ENCODE data around the gene PES1.
"Not testable (repeated sequence)": the region's sequence is repeated elsewhere in the genome, so short reads cannot be mapped to it uniquely, and the experiment has no call there.

Gene PES1

DNA sequence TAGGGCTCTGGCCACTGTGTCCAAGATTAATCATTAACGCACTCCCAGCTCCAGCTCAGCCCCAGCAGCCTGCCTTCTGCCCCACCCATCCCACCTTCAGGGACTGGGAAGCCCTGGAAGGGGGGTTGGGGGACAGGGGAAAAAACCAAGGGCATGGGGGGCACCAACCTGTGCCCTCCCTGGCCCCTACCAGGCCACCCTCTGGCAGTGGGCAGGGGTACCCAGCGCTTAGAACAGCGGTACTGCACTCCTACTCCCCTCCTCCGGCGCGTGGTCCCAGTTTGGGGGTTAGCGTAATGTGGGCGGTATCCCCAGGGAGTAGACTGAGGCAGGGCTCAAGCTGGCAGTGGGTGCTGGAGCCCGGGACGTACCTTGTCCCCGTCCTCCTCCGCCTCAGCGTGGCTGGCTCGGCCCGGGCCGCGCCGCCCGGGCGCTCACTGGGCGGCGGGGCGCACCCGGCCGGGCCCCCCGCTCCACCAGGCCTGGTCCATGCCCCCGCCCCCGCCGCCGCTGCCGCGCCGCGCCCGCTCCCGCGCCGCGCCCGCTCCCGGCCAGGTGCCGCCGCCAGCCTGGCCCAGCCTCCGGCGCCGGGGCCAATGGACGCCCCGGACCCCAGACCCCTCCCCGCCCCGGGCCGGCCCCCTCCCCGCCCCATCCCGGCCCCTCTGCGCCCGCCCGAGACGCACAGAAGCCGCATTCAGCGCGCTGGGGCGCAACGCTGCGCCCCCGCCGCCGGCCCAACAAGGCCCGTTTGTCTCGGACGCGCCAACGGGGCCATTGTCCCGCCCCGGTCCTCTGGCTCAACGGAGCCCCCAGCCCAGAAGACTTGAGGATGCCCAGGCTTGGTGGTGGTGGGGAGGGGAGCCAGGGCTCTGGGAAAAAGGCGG lies 17.4 kb downstream of the PES1 start, which contains the start of gene GAL3ST1:
Gene GAL3ST1, minus strand, starts transcription at position 571 of the 887 bp plus-strand sequence. CDS start 17,273 bp downstream, outside the sequence.
- no peak for DNase-seq

GRCh38 chr22:30573594-30574094 lies 18.1 kb downstream of the PES1 start:
- no peak for DNase-seq

DNA sequence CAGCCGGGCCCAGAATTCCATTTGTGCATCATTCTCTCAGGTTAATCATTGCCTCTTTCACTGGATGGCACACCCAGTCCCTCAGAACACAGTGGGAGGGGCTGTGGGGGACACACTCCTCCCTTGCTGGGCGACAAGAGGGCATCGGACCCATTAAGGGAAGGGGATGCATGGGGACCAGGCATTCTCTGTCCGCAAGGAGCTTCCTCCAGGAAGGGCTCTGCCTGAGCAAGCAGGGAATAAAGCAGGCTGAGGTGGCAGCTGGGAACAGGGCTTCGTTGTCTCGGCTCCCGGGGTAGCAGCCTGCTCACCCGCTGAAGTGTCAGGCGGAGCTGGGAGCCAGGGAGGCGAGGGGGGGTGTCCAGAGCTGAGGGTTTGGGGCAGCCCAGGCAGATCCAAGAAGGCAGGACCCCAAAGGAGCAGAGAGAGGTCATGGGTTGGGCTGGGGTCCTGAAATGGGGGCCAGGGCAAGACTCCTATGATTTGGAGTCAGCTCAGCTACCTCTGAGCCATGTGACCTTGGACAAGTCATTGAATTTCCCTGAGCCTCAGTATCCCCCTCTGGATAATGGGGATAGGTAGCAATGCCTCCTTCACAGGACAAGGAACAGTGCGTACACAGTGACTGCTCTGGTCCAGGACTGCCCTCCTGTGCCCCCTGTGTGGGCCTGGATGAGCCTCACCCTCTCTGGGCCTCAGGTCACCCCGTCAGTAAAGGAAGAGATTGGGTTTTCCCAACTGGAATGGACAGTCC lies 18.7 kb downstream of the PES1 start:
- DNase-seq = no peak

DNA sequence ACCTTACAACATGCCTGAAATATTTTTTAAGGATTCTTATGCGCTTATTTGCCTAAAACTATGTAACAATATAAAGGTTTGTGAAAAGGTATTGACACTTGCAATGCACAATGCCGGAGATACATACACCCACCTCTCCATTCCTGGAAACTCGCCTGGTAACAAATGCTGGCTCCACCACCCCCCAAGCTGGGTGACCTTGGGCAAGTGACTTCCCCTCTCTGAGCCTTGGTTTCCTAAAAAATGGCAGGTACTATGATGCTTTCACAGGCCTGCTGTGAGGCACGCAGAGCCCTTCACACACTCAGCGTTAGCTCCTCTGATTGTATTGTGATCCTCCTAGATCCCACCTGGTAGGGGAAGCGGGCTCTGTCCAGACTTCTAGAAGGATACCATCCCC lies 19.5 kb downstream of the PES1 start:
- no peak for DNase-seq

- no peak for DNase-seq
These were observed 22.0 kb downstream of the PES1 start for GRCh38 chr22:30569674-30570202.

- DNase-seq = no peak
These were observed 23.4 kb downstream of the PES1 start for GRCh38 chr22:30568137-30568805.

GRCh38 chr22:30567277-30567676 lies 24.4 kb downstream of the PES1 start:
- DNase-seq = not testable (repeated sequence)

DNA sequence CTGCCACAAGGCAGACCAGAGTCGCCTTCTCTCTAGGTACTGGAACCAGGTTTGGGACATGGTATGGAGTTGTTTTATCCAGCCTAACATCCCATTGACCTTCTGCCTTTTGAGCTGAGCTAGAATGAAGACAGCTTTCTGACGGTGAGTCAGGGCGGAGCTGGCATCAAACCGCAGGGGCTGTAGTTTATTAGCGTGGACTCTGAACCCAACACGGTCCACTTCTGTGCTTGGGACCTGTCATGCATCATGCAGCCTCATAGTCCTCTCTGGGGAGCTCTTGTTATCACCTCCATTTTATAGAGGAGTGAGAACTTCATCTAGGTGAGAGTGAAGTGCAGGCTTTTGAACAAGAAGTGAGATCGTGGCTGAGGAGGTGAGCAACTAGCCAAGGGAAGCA lies 25.6 kb downstream of the PES1 start:
- no peak for DNase-seq

- no peak for DNase-seq
These were observed 26.4 kb downstream of the PES1 start for GRCh38 chr22:30565341-30565740.

DNA sequence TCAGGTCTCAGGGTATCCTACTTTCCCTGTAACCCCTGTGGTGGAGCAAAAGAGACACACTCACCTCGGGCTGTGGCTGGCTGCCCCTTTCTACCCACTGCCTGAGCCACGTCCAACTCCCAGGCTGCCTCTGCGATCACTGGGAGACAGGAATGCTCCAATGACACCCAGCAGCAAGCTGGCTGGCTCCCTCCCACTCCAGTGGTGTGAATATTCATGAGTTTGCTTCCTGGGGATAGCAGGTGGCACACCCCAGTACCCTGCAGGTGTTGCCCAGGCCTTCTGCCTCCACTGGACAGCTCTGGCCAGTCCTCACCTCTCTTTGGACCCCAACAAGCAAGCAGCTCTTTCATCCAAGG lies 27.0 kb downstream of the PES1 start:
- no peak for DNase-seq

DNA sequence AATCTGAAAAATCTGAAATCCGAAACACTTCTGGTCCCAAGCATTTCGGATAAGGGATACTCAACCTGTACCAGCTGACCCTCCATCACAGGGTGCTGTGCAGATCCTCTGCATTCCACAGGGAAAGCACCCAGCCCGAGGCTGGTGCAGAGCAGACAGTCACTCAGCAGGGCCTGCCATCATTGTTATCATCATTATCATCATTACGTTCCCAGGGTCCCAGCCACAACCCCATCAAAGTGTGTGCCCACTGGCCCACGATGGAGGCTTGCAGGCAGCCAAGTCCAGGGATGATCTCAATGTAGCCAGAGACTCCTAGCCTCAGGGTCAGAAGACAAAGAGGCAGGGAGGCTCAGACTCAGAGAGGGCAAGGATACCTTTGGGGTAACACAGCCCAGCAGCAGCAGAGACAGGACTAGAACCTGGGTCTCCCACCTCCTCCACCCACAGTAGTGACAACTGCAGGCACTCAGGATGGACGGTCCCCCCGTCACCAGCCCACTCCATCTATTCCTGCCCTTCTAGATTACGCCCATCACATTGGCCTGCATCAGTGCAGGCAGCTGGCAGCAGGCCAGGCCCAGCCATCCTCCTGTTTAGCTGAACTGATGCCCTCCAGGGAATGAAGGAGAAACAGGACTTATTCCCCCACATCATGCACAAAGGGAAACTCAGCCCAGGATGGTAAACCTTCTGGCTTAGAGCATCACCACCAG lies 27.5 kb downstream of the PES1 start:
- no peak for DNase-seq

- no peak for DNase-seq
These were observed 29.3 kb downstream of the PES1 start for GRCh38 chr22:30562366-30562765.

- no peak for DNase-seq
These were observed 30.1 kb downstream of the PES1 start for GRCh38 chr22:30561402-30562189.

DNA sequence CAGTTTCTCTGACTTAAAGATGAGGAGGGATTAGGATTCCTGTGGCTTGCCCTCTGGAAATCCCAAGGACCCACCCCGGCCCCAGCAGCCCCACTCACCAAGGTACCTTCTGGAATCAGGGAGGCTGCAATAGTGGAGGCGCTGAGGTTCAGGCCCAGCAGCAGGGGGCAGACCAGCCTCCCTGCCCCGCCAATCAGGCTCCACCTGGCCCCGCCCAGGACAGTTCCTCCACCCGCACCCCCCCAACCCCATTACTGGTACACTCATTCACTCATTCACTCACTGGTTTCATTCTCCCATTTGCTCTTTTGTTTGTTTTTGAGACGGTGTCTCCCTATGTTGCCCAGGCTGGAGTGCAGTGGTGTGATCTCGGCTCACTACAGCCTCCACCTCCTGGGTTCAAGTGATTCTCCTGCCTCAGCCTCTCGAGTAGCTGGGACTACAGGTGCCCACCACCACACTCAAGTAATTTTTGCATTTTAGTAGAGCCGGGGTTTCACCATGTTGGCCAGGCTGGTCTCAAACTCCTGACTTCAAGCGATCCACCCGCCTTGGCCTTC lies 31.0 kb downstream of the PES1 start:
- DNase-seq = not testable (repeated sequence)

DNA sequence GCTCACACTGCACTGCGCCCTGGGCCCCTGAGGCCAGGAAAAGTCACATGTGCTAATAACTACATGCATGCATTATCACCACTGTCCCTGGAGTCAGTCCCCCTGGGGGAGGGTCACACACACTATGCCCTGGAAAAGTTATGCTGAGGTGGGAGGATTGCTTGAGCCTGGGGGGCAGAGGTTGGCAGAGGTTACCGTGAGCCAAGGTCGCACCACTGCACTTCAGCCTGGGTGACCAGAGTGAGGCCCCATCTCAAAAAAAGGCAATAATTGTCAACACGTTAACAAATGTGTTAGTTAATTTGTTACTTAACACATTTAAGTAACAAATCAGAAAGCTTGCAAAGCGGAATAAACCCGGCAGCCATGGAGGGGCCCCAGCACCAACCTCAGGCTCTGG lies 31.8 kb downstream of the PES1 start:
- no peak for DNase-seq

GRCh38 chr22:30557243-30557642 lies 34.5 kb downstream of the PES1 start:
- no peak for DNase-seq

GRCh38 chr22:30556388-30556787 lies 35.3 kb downstream of the PES1 start:
- no peak for DNase-seq

DNA sequence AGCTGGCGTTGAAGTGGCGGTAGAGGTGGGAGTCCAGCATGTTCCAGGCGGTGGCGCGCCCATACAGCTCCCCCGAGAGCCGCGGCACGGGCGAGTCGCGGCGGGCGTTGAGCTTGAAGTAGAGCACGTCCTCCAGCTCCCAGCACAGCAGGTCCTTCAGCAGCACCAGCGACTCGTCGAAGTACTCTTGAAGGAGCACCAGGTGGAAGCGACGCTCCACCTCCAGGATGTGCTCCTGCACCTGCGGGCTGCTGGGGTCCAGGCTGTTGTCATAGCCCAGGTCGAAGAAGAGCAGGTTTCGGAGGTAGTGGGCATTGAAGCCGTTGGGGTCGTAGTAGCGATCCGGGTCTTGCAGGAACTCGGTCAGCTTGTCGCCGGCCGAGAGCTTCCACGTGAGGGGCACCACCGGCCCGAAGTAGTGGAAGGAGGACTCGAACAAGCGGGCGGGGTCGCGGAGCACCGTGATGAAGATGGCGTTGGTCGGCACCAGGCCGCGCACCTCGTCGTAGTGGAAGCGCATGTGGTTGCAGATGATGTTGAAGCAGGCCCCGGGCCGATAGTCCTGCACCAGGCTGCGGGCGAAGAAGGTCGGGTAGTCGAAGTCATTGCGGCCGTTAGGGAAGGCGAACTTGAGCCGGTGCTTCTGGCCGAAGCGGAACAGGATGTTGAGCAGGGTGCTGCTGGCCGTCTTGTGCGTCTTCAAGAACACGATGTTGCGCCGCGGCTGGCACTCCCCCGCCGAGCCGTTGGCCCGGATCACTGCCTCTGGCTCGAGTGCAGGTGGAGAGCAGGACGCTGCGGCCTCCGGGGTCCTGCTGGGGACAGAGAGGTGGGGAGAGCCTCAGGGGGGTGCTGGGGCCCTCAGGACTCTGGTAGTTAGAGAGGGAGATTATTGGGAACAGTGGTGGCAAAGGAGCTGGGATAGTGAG lies 36.2 kb downstream of the PES1 start:
- DNase-seq = no peak

DNA sequence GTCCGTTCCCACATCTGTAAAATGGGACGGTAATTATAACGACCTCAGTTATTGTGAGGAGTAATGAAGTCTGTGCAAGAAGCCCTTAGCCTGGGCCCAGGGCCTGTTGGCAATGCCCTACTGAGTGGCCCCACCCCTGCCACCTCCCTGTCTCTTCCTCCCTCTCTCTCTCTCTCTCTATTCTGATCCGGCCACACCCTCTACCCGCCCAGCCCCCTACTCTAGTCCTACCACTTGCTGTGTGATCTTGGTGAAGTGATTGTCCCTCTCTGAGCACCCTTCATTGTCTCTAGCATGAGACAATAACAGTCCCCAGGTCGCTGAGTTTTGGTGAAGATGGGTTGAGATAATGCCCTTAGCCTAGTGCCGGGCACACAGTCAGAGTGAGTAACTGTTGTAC lies 37.7 kb downstream of the PES1 start:
- DNase-seq = no peak

GRCh38 chr22:30552719-30553118 lies 39.0 kb downstream of the PES1 start:
- DNase-seq = no peak

Measured in activated CD4-positive, CD25-positive, alpha-beta regulatory T cell treated with anti-CD3 and anti-CD28 coated beads, Interleukin-2, amount 50 U/mL, for 72 hours (primary cell).